K562 (cell line): ENCODE results near the gene IL27RA. TPM values are rescaled to one million over a fixed set of nuclear protein-coding genes. Genes with fewer than 3 reads are reported as not detected.

Source experiments
- AFF1 ChIP-seq, 2 experiments: fragments of 450-650 bp; IDR thresholded peaks; 2 replicates each; pipeline ENCODE4 v1.6.1; 2018; ENCODE audit warnings: mild to moderate bottlenecking in 2 of 2, low read depth in 1 of 2; ENCODE audit not compliant: partially characterized antibody in 2 of 2
- ATF1 ChIP-seq, 2 experiments: fragments of 450-650 bp in 1 of 2; IDR thresholded peaks; 2 replicates each; pipeline ENCODE4 v1.6.1; 2016; ENCODE audit warnings: missing compliant biosample characterization in 1 of 2, missing genetic modification characterization in 1 of 2
- BHLHE40 ChIP-seq: IDR thresholded peaks from 2 replicates; pipeline ENCODE4 v1.6.1; 2011; ENCODE audit warnings: low read length, improper control_type of control experiment
- BRD9 ChIP-seq: fragments of 450-650 bp; IDR thresholded peaks from 2 replicates; pipeline ENCODE4 v1.6.1; 2018; ENCODE audit warnings: low read depth; ENCODE audit not compliant: partially characterized antibody
- ETV6 ChIP-seq, 3 experiments: fragments of 150-350 bp in 1 of 3; sonication (generic) in 1 of 3; formaldehyde crosslinking in 1 of 3; IDR thresholded peaks; 2 replicates each; pipeline versions ENCODE4 v1.6.1 to v1.8.0; 2014 to 2022; ENCODE audit warnings: borderline replicate concordance in 2 of 3, low read depth in 2 of 3, antibody characterized with exemption in 1 of 3, low read length in 1 of 3, mild to moderate bottlenecking in 1 of 3, missing genetic modification reagents in 1 of 3
- FOXA3 ChIP-seq, 2 experiments: fragments of 450-650 bp in 1 of 2; sonication (generic) in 1 of 2; formaldehyde crosslinking; IDR thresholded peaks in 1 of 2; conservative IDR thresholded peaks in 1 of 2; 2 replicates each; pipeline versions ENCODE4 v1.4.0 to v1.8.0; 2020 to 2022; ENCODE audit warnings: mild to moderate bottlenecking in 2 of 2, missing genetic modification reagents in 1 of 2
- L3MBTL2 ChIP-seq: fragments of 450-650 bp; IDR thresholded peaks from 2 replicates; pipeline ENCODE4 v1.6.1; 2016; ENCODE audit warnings: mild to moderate bottlenecking, moderate library complexity
- NR1H2 ChIP-seq: sonication (generic); formaldehyde crosslinking; IDR thresholded peaks from 2 replicates; pipeline ENCODE4 v1.4.0; 2020; ENCODE audit warnings: mild to moderate bottlenecking, missing genetic modification reagents
- PHF8 ChIP-seq: fragments of 200-600 bp; sonication (generic); IDR thresholded peaks from 2 replicates; pipeline ENCODE4 v1.6.1; 2012; ENCODE audit warnings: mixed run types, mild to moderate bottlenecking, inconsistent platforms, low read length, moderate library complexity, borderline replicate concordance
- RAD51 ChIP-seq: fragments of 450-650 bp; IDR thresholded peaks from 2 replicates; pipeline ENCODE4 v1.7.1; 2016; ENCODE audit warnings: low read depth, mild to moderate bottlenecking, borderline replicate concordance
- SNAPC5 ChIP-seq: fragments of 250-450 bp; sonication (Bioruptor Pico); IDR thresholded peaks from 2 replicates; pipeline ENCODE4 v1.8.0; 2021; ENCODE audit warnings: moderate library complexity, mild to moderate bottlenecking, inconsistent platforms
- ZBTB8A ChIP-seq: fragments of 450-650 bp; IDR thresholded peaks from 2 replicates; pipeline ENCODE4 v1.6.1; 2018; ENCODE audit warnings: mild to moderate bottlenecking, moderate library complexity; ENCODE audit not compliant: partially characterized antibody
- ZNF124 ChIP-seq: sonication (generic); formaldehyde crosslinking; IDR thresholded peaks from 2 replicates; pipeline ENCODE4 v1.8.1; 2022; ENCODE audit warnings: missing genetic modification reagents
- ZNF143 ChIP-seq: sonication (generic); formaldehyde crosslinking; IDR thresholded peaks from 2 replicates; pipeline ENCODE4 v1.9.0; 2022; ENCODE audit warnings: mild to moderate bottlenecking, missing genetic modification reagents
- ZNF408 ChIP-seq: fragments of 250-450 bp; sonication (Bioruptor Pico); IDR thresholded peaks from 2 replicates; pipeline ENCODE4 v1.4.0; 2020; ENCODE audit warnings: low read depth, mild to moderate bottlenecking, moderate library complexity
- ZNF512 ChIP-seq: IDR thresholded peaks from 2 replicates; pipeline ENCODE4 v1.6.1; 2016; ENCODE audit warnings: missing genetic modification characterization, missing compliant biosample characterization
- polyA plus RNA-seq, 8 experiments: library from polyadenylated mRNA; depleted of rRNA in 4 of 8; stranded (reverse) in 5 of 8; unstranded in 3 of 8; fragments of >200 nt; fragmentation: Nextera tagmentation in 2 of 8; fragmentation: Illumina TruSeq in 1 of 8; extraction: Ambion mirVana in 2 of 8; extraction: Trizol in 1 of 8; gene quantifications; 2 replicates each; pipeline versions ENCODE4 v1.2.1 to v1.2.3, GENCODE V29; 2011 to 2014; ENCODE audit warnings: inconsistent platforms in 1 of 8, missing spikeins in 1 of 8
- total RNA-seq, 7 experiments: library from RNA; depleted of rRNA in 6 of 7; stranded (reverse); fragments of >200 nt in 6 of 7; fragmentation: Illumina TruSeq in 2 of 7; extraction: Trizol in 2 of 7; gene quantifications; 2 replicates each; pipeline versions ENCODE4 v1.2.1 to v1.2.3, GENCODE V29; 2011 to 2021; ENCODE audit warnings: low replicate concordance in 1 of 7
- TF ChIP-seq, protein P1 (sequence below), 2 experiments: IDR thresholded peaks in 1 of 2; conservative IDR thresholded peaks in 1 of 2; 2 replicates each; pipeline ENCODE4 v1.6.1; 2016; ENCODE audit warnings: low read depth in 2 of 2, mild to moderate bottlenecking in 1 of 2, missing compliant biosample characterization in 1 of 2, missing genetic modification characterization in 1 of 2, moderate library complexity in 1 of 2

IL27RA gene
- total and polyA plus RNA-seq, 9 of the 15 experiments (the other 6 are each of a cell fraction or from before 2014, with no cell fraction given), result 1.9 to 15.9 (median 12.0) TPM

- no peak for TF ChIP-seq ZNF512
- TF ChIP-seq ZNF124 (CRISPR knock-in tag), result no peak
- TF ChIP-seq FOXA3 (CRISPR knock-in tag; conservative IDR thresholded peaks at IDR 0.05 in 1 of 2, IDR thresholded peaks at IDR 0.05 in 1 of 2), result no peak
- TF ChIP-seq ZNF143 (CRISPR knock-in tag), result peak; percentile 96
- peak; percentile 29; the same call in 1 of the 2 replicates for TF ChIP-seq BHLHE40
- TF ChIP-seq ZNF408, result no peak
- no peak for TF ChIP-seq BRD9
- TF ChIP-seq, protein P1, sequence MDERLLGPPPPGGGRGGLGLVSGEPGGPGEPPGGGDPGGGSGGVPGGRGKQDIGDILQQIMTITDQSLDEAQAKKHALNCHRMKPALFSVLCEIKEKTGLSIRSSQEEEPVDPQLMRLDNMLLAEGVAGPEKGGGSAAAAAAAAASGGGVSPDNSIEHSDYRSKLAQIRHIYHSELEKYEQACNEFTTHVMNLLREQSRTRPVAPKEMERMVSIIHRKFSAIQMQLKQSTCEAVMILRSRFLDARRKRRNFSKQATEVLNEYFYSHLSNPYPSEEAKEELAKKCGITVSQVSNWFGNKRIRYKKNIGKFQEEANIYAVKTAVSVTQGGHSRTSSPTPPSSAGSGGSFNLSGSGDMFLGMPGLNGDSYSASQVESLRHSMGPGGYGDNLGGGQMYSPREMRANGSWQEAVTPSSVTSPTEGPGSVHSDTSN (CRISPR knock-in tag; IDR thresholded peaks at IDR 0.05; ENCODE audit: low read depth), result peak; percentile 95
- TF ChIP-seq, protein P1 (tag; conservative IDR thresholded peaks at IDR 0.05; ENCODE audit: low read depth), result peak; percentile 100
- no peak for TF ChIP-seq AFF1 (IDR thresholded peaks at IDR 0.05; ENCODE audit: low read depth in 1 of 2, partially characterized antibody in 2 of 2)
- no peak for TF ChIP-seq SNAPC5 (CRISPR knock-in tag)
- no peak for TF ChIP-seq L3MBTL2
- 0 out of 2 replicates have a peak, but pooled peaks have one; percentile 10 for TF ChIP-seq PHF8
- peak; percentile 75 for TF ChIP-seq ATF1 (CRISPR knock-in tag; IDR thresholded peaks at IDR 0.05)
- TF ChIP-seq ATF1 (tag; IDR thresholded peaks at IDR 0.05), result peak; percentile 99; the same call in 1 of the 2 replicates
- no peak for TF ChIP-seq ETV6 (IDR thresholded peaks at IDR 0.05; ENCODE audit: borderline replicate concordance in 1 of 2, low read depth in 2 of 2, low read length in 1 of 2)
- TF ChIP-seq ETV6 (CRISPR knock-in tag; IDR thresholded peaks at IDR 0.05; ENCODE audit: borderline replicate concordance), result no peak
- TF ChIP-seq ZBTB8A, result no peak
- no peak for TF ChIP-seq NR1H2 (CRISPR knock-in tag)
- no peak for TF ChIP-seq RAD51
Observed at GRCh38 chr19:14006085-14006765, 25.3 kb upstream of the IL27RA start, which contains the start of gene RFX1 (continued).
